Endothelial cell of umbilical vein (primary cell): ENCODE measurements around the gene CELSR3. TPM values are rescaled to one million over a fixed set of nuclear protein-coding genes. Genes with fewer than 3 reads are reported as not detected.

Experiments used
- BruUV-seq: library from RNA; stranded (reverse); fragments of 400-500 nt; replicated peaks from 2 replicates; lab custom pipeline; 2021; lab: Mats Ljungman, UMichigan
- CTCF ChIA-PET: fragments of 300-600, 350-600 bp; sonication (Branson Sonifier 250); formaldehyde crosslinking; loops from one replicate; lab custom pipeline; 2021; ENCODE audit warnings: antibody characterized with exemption, inconsistent platforms; lab: Charles Lee
- POLR2A ChIA-PET: fragments of 300-600, 350-600 bp; sonication (Branson Sonifier 250); formaldehyde crosslinking; loops from one replicate; lab custom pipeline; 2021; ENCODE audit warnings: antibody characterized with exemption, inconsistent platforms; lab: Charles Lee
- DNase-seq: peaks from one replicate; pipeline ENCODE4 v3.0.0-alpha.2; 2011; ENCODE audit warnings: low read depth, low spot score
- FAIRE-seq: peaks from 2 replicates; lab custom pipeline; 2011; peaks lifted over from hg19 to GRCh38; lab: Jason Lieb, UNC
- H2AFZ ChIP-seq: 2 replicates; pipeline ENCODE4 v1.6.0; 2012; ENCODE audit warnings: low read depth, low read length, control low read depth, inconsistent platforms
- H3K27ac ChIP-seq: 2 replicates; pipeline ENCODE4 v1.5.1; 2011; ENCODE audit warnings: low read depth, mild to moderate bottlenecking, control low read depth, low read length, moderate library complexity; ENCODE audit not compliant: insufficient read depth
- H3K27me3 ChIP-seq, 2 experiments: 2 replicates each; pipeline versions ENCODE4 v1.6.0 to v1.6.1; 2011; ENCODE audit warnings: low read length in 2 of 2, mixed read lengths in 1 of 2; ENCODE audit not compliant: control insufficient read depth in 2 of 2, insufficient read depth in 2 of 2
- H3K36me3 ChIP-seq, 2 experiments: 2 replicates in 1 of 2; 3 replicates in 1 of 2; pipeline ENCODE4 v1.5.1; 2011; ENCODE audit warnings: low read length in 2 of 2, mild to moderate bottlenecking in 1 of 2, moderate library complexity in 1 of 2; ENCODE audit not compliant: control insufficient read depth in 2 of 2, insufficient read depth in 2 of 2; ENCODE audit errors: extremely low read depth in 1 of 2
- H3K4me1 ChIP-seq: 3 replicates; pipeline ENCODE4 v1.5.1; 2011; ENCODE audit warnings: mild to moderate bottlenecking, low read length; ENCODE audit not compliant: control insufficient read depth, insufficient read depth; ENCODE audit errors: extremely low read depth
- H3K4me2 ChIP-seq: 2 replicates; pipeline ENCODE4 v1.6.1; 2011; ENCODE audit warnings: low read length, control low read depth, mixed read lengths; ENCODE audit not compliant: insufficient read depth
- H3K4me3 ChIP-seq, 3 experiments: fragments of 200-600 bp in 1 of 3; sonication (generic), shearing (Covaris generic) in 1 of 3; replicated peaks in 1 of 3; 2 replicates each; pipeline ENCODE4 v1.5.1; 2011 to 2016; ENCODE audit warnings: control low read depth in 3 of 3, low read length in 3 of 3, mild to moderate bottlenecking in 2 of 3, inconsistent platforms in 1 of 3, low read depth in 1 of 3, moderate library complexity in 1 of 3; ENCODE audit not compliant: insufficient read depth in 1 of 3
- H3K79me2 ChIP-seq: 2 replicates; pipeline ENCODE4 v1.6.0; 2012; ENCODE audit warnings: low read length, inconsistent platforms; ENCODE audit not compliant: control insufficient read depth, insufficient read depth
- H3K9ac ChIP-seq: replicated peaks from 2 replicates; pipeline ENCODE3; 2011; ENCODE audit warnings: low read length, control low read depth; ENCODE audit not compliant: insufficient read depth; ENCODE audit errors: extremely low read depth
- H3K9me1 ChIP-seq: replicated peaks from 3 replicates; pipeline ENCODE4 v1.6.0; 2011; ENCODE audit warnings: mild to moderate bottlenecking, low read length; ENCODE audit not compliant: control insufficient read depth, insufficient read depth; ENCODE audit errors: extremely low read depth
- H3K9me3 ChIP-seq: replicated peaks from 2 replicates; pipeline ENCODE4 v1.5.1; 2012; ENCODE audit warnings: low read length, inconsistent platforms; ENCODE audit not compliant: control insufficient read depth, insufficient read depth
- H4K20me1 ChIP-seq: replicated peaks from 2 replicates; pipeline ENCODE3; 2011; ENCODE audit warnings: mild to moderate bottlenecking, low read length; ENCODE audit not compliant: control insufficient read depth, insufficient read depth; ENCODE audit errors: extremely low read depth
- EZH2 ChIP-seq: IDR thresholded peaks from 2 replicates; pipeline ENCODE4 v1.6.1; 2012; ENCODE audit warnings: borderline replicate concordance, low read depth, mild to moderate bottlenecking, moderate library complexity, low read length, inconsistent platforms; ENCODE audit not compliant: severe bottlenecking
- FOS ChIP-seq: IDR thresholded peaks from 2 replicates; pipeline ENCODE4 v1.6.1; 2011; ENCODE audit warnings: mild to moderate bottlenecking, low read length, moderate library complexity, borderline replicate concordance; ENCODE audit not compliant: insufficient read depth
- GATA2 ChIP-seq: IDR thresholded peaks from 2 replicates; pipeline ENCODE4 v1.7.0; 2011; ENCODE audit warnings: low read depth, mild to moderate bottlenecking, moderate library complexity, mixed read lengths, low read length; ENCODE audit not compliant: insufficient read length, insufficient read depth
- JUN ChIP-seq: IDR thresholded peaks from 2 replicates; pipeline ENCODE4 v1.6.1; 2011; ENCODE audit warnings: borderline replicate concordance, low read depth; ENCODE audit not compliant: insufficient read length, insufficient read depth
- MYC ChIP-seq: IDR thresholded peaks from one replicate; pipeline ENCODE4 v1.6.1; 2011; ENCODE audit warnings: mild to moderate bottlenecking, low read depth, low read length
- POLR2A ChIP-seq: IDR thresholded peaks from 2 replicates; pipeline ENCODE4 v1.6.1; 2012; ENCODE audit warnings: low read depth, mild to moderate bottlenecking, control low read depth, low read length
- POLR2AphosphoS5 ChIP-seq: IDR thresholded peaks from 2 replicates; pipeline ENCODE4 v1.6.1; 2012; ENCODE audit warnings: low read depth, mild to moderate bottlenecking, control low read depth, low read length, moderate library complexity; ENCODE audit not compliant: insufficient read depth
- dilution Hi-C: fragments of 300-500 bp; cut with MboI; formaldehyde crosslinking; loops from one replicate; pipeline ENCODE4 v1.15.0; 2019; ENCODE audit warnings: low sequenced_read_pairs; ENCODE audit not compliant: extremely low pct_ligation_motif_present
- intact Hi-C: fragments of 100-400 bp; cut with micrococcal nuclease; formaldehyde crosslinking; loops from one replicate; pipeline ENCODE4 v1.10.0; 2022
- polyA plus RNA-seq, 4 experiments: library from polyadenylated mRNA; depleted of rRNA in 3 of 4; stranded (reverse) in 3 of 4; unstranded in 1 of 4; fragments of >200 nt; gene quantifications; 2 replicates each; pipeline versions ENCODE4 v1.2.1 to v1.2.3, GENCODE V29; 2011 to 2012; ENCODE audit warnings: missing spikeins in 1 of 4
- total RNA-seq: library from RNA; stranded (reverse); gene quantifications from 2 replicates; pipeline ENCODE4 v1.2.3, GENCODE V29; 2021
- TF ChIP-seq, protein P1 (sequence below), 2 donors: IDR thresholded peaks; 1 replicate in 1 of 2; 2 replicates in 1 of 2; pipeline ENCODE4 v1.5.1; 2011; ENCODE audit warnings: low read length in 2 of 2, mild to moderate bottlenecking in 2 of 2, moderate library complexity in 2 of 2, control low read depth in 1 of 2, inconsistent platforms in 1 of 2, low read depth in 1 of 2; ENCODE audit not compliant: insufficient read depth in 1 of 2; ENCODE audit errors: extremely low read depth in 1 of 2
- TF ChIP-seq, protein P2 (sequence below): IDR thresholded peaks from 2 replicates; pipeline ENCODE4 v1.6.1; 2011; ENCODE audit not compliant: insufficient read depth, insufficient read length

CELSR3 gene
- total and polyA plus RNA-seq, 2 donors (not counting 3 experiments of a cell fraction or from before 2014, with no cell fraction given): 0.25 to 0.71 TPM

GRCh38 chr3:48681974-48682610, 19.4 kb upstream of the CELSR3 start:
- Histone ChIP-seq H2AFZ (no peak overlapping the region), H3K9ac (no peak overlapping the region), H3K4me1 (peaks cover 14% of the 10 kb centered on the region), H3K27ac (no peak overlapping the region), H3K36me3 (peaks cover 2 to 12% of the 10 kb centered on the region in 2 experiments), H4K20me1 (no peaks in the 10 kb centered on the region), H3K9me3 (no peaks in the 10 kb centered on the region), H3K4me3 (no peak overlapping the region), H3K4me2 (no peak overlapping the region), H3K9me1 (no peaks in the 10 kb centered on the region), H3K27me3 (no peaks in the 10 kb centered on the region), H3K79me2 (peaks cover 2% of the 10 kb centered on the region)
- no peak for TF ChIP-seq MYC
- dilution Hi-C loops (no loop called here), intact Hi-C loops (no loop called here)
- DNase-seq (no peak), FAIRE-seq (no peak)
- BruUV-seq: no TSS peak
- ChIA-PET POLR2A (no interaction called here), CTCF (interaction anchor here (1.3 kb wide), 1 partner anchor 24 kb away, joined by 3 read pairs; no protein-coding TSS in a partner anchor)

- no peak overlapping the region for H3K4me2 ChIP-seq
- no peak overlapping the region for H3K27ac ChIP-seq
- FAIRE-seq: no peak
- dilution Hi-C loops: no loop called here
- POLR2A ChIA-PET: no interaction called here
- no peak overlapping the region for H3K4me3 ChIP-seq
- H3K27me3 ChIP-seq: no peaks in the 10 kb centered on the region
- no peak for TF ChIP-seq EZH2
- no peak for TF ChIP-seq POLR2AphosphoS5
- no peak for TF ChIP-seq JUN
- TF ChIP-seq POLR2A: no peak
- no peak for TF ChIP-seq GATA2
- TF ChIP-seq, protein P1, sequence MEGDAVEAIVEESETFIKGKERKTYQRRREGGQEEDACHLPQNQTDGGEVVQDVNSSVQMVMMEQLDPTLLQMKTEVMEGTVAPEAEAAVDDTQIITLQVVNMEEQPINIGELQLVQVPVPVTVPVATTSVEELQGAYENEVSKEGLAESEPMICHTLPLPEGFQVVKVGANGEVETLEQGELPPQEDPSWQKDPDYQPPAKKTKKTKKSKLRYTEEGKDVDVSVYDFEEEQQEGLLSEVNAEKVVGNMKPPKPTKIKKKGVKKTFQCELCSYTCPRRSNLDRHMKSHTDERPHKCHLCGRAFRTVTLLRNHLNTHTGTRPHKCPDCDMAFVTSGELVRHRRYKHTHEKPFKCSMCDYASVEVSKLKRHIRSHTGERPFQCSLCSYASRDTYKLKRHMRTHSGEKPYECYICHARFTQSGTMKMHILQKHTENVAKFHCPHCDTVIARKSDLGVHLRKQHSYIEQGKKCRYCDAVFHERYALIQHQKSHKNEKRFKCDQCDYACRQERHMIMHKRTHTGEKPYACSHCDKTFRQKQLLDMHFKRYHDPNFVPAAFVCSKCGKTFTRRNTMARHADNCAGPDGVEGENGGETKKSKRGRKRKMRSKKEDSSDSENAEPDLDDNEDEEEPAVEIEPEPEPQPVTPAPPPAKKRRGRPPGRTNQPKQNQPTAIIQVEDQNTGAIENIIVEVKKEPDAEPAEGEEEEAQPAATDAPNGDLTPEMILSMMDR (IDR thresholded peaks at IDR 0.05; ENCODE audit: extremely low read depth in 1 of 2, insufficient read depth in 1 of 2, low read depth in 1 of 2, low read length in 2 of 2): no peak
- TF ChIP-seq, protein P2, sequence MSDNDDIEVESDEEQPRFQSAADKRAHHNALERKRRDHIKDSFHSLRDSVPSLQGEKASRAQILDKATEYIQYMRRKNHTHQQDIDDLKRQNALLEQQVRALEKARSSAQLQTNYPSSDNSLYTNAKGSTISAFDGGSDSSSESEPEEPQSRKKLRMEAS: no peak
- no peak for TF ChIP-seq MYC
- no peak for TF ChIP-seq FOS
- DNase-seq: no peak
- CTCF ChIA-PET: interaction anchor here (1.3 kb wide), 2 partner anchors 9 to 24 kb away, joined by 3 read pairs; no protein-coding TSS in a partner anchor
- no peak overlapping the region for H2AFZ ChIP-seq
- H3K36me3 ChIP-seq: peaks cover 2 to 12% of the 10 kb centered on the region in 2 experiments
- no peak overlapping the region for H3K9ac ChIP-seq
- H3K9me1 ChIP-seq: no peaks in the 10 kb centered on the region
- peaks cover 14% of the 10 kb centered on the region for H3K4me1 ChIP-seq
- intact Hi-C loops: no loop called here
- H4K20me1 ChIP-seq: no peaks in the 10 kb centered on the region
- no peaks in the 10 kb centered on the region for H3K9me3 ChIP-seq
- H3K79me2 ChIP-seq: peaks cover 2% of the 10 kb centered on the region
- BruUV-seq: no TSS peak
Measured at GRCh38 chr3:48681541-48681880, 18.8 kb upstream of the CELSR3 start.
